OCI-LY1 (cell line): ENCODE results near the gene CCDC110.

Experiments
- H2AFZ ChIP-seq: fragments of 200-600 bp; sonication (generic), shearing (Covaris generic); 2 replicates; pipeline ENCODE4 v1.6.0; 2014; ENCODE audit warnings: antibody characterized with exemption, mild to moderate bottlenecking, low read length
- H3F3A ChIP-seq: fragments of 200-600 bp; sonication (generic), shearing (Covaris generic); 2 replicates; pipeline ENCODE4 v1.6.0; 2014; ENCODE audit warnings: mild to moderate bottlenecking, antibody characterized with exemption, low read length, moderate library complexity; ENCODE audit not compliant: insufficient read depth
- H3K27ac ChIP-seq: fragments of 200-600 bp; sonication (generic); 2 replicates; pipeline ENCODE4 v1.5.1; 2014; ENCODE audit warnings: low read length, mixed run types, mild to moderate bottlenecking, low read depth; ENCODE audit not compliant: poor library complexity, severe bottlenecking
- H3K27me3 ChIP-seq: fragments of 200-600 bp; sonication (generic); 2 replicates; pipeline ENCODE4 v1.6.0; 2014; ENCODE audit warnings: antibody characterized with exemption, mild to moderate bottlenecking, low read length, moderate library complexity; ENCODE audit not compliant: insufficient read depth
- H3K36me3 ChIP-seq: fragments of 200-600 bp; sonication (generic); 2 replicates; pipeline ENCODE4 v1.6.1; 2014; ENCODE audit warnings: mild to moderate bottlenecking, antibody characterized with exemption, low read length, moderate library complexity, mixed read lengths; ENCODE audit not compliant: insufficient read depth
- H3K4me1 ChIP-seq: fragments of 200-600 bp; sonication (generic); 2 replicates; pipeline ENCODE4 v1.5.1; 2014; ENCODE audit warnings: mild to moderate bottlenecking, low read length, moderate library complexity; ENCODE audit not compliant: insufficient read depth, severe bottlenecking
- H3K4me2 ChIP-seq: fragments of 200-600 bp; sonication (generic), shearing (Covaris generic); 2 replicates; pipeline ENCODE4 v1.6.1; 2014; ENCODE audit warnings: low read length
- H3K4me3 ChIP-seq: fragments of 200-600 bp; sonication (generic); 2 replicates; pipeline ENCODE4 v1.5.1; 2014; ENCODE audit warnings: low read length, low read depth, mild to moderate bottlenecking, mixed read lengths; ENCODE audit not compliant: poor library complexity, severe bottlenecking
- H3K79me2 ChIP-seq: fragments of 200-600 bp; shearing (Covaris generic); 2 replicates; pipeline ENCODE4 v1.6.1; 2016; ENCODE audit warnings: mixed run types, low read length, mixed read lengths; ENCODE audit not compliant: insufficient read depth
- H3K9ac ChIP-seq: fragments of 200-600 bp; sonication (generic), shearing (Covaris generic); 2 replicates; pipeline ENCODE4 v1.6.1; 2014; ENCODE audit warnings: mild to moderate bottlenecking, low read length, mixed read lengths
- H3K9me2 ChIP-seq: fragments of 200-600 bp; sonication (generic), shearing (Covaris generic); 2 replicates; pipeline ENCODE4 v1.6.1; 2014; ENCODE audit warnings: low read depth, mild to moderate bottlenecking, low read length, mixed read lengths
- H3K9me3 ChIP-seq: fragments of 200-600 bp; shearing (Covaris generic); 2 replicates; pipeline ENCODE4 v1.6.1; 2014; ENCODE audit warnings: low read length, mixed read lengths
- H4K20me1 ChIP-seq: fragments of 200-600 bp; sonication (generic), shearing (Covaris generic); 2 replicates; pipeline ENCODE4 v1.6.0; 2016; ENCODE audit warnings: mild to moderate bottlenecking, low read length; ENCODE audit not compliant: insufficient read depth
- CTCF ChIP-seq: fragments of 200-600 bp; sonication (generic), shearing (Covaris generic); IDR thresholded peaks from 2 replicates; pipeline ENCODE4 v1.5.1; 2017; ENCODE audit warnings: mild to moderate bottlenecking, antibody characterized with exemption, low read length, moderate library complexity, mixed read lengths
- EZH2 ChIP-seq: fragments of 200-600 bp; sonication (generic), shearing (Covaris generic); IDR thresholded peaks from 2 replicates; pipeline ENCODE4 v1.8.0; 2017; ENCODE audit warnings: borderline replicate concordance, mixed run types, mild to moderate bottlenecking, antibody characterized with exemption, low read length, moderate library complexity, mixed read lengths

Gene CCDC110

GRCh38 chr4:185481401-185481800 is 9.9 kb upstream of the CCDC110 start:
- no peaks in the 10 kb centered on the region for H3K9me3 ChIP-seq
- TF ChIP-seq EZH2 (no peak), CTCF (no peak)
- no peaks in the 10 kb centered on the region for H3K79me2 ChIP-seq
- H4K20me1 ChIP-seq, result no peaks in the 10 kb centered on the region
- no peak overlapping the region for H2AFZ ChIP-seq
- no peaks in the 10 kb centered on the region for H3K27me3 ChIP-seq
- no peaks in the 10 kb centered on the region for H3F3A ChIP-seq
- no peaks in the 10 kb centered on the region for H3K9me2 ChIP-seq
- H3K4me2 ChIP-seq, result no peak overlapping the region
- no peak overlapping the region for H3K4me3 ChIP-seq
- H3K36me3 ChIP-seq, result no peaks in the 10 kb centered on the region
- H3K27ac ChIP-seq, result no peak overlapping the region
- H3K4me1 ChIP-seq, result peaks cover 26% of the 10 kb centered on the region
- H3K9ac ChIP-seq, result no peak overlapping the region

DNA sequence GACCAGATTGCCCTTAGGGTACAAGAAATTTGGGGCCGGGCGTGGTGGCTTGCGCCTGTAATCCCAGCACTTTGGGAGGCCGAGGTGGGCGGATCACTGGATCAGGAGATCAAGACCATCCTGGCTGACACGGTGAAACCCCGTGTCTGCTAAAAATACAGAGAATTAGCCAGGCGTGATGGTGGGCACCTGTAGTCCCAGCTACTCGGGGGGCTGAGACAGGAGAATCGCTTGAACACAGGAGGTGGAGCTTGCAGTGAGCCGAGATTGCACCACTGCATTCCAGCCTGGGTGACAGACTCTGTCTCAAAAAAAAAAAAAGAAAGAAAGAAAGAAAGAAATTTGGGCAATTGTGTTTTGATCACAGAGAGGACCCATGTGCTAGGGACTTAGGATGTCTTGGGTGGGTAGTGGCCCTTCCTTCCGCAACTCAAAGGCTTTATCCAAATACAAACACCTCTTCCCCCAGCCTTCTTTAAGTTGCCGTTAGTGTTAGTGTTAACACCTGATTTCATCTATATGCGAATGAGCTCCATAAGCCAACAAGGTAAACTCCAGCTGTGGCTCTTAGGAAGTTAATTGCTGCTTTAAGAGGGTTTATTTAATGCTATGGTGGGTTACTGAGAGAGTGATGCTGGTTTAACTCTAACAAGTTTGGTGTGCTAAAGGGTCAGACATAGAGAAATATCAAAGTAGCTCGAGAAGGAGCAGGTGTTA is 8.6 kb upstream of the CCDC110 start:
- Histone ChIP-seq H3K27me3 (no peaks in the 10 kb centered on the region), H3K9me3 (no peaks in the 10 kb centered on the region), H3K4me1 (peaks cover 26% of the 10 kb centered on the region), H3K4me2 (peak overlapping the region; percentile 48), H3K4me3 (peak overlapping the region; percentile 54), H3K9me2 (no peaks in the 10 kb centered on the region), H3F3A (no peaks in the 10 kb centered on the region), H4K20me1 (no peaks in the 10 kb centered on the region), H3K36me3 (no peaks in the 10 kb centered on the region), H3K9ac (peak overlapping the region; percentile 41; the same call in 1 of the 2 replicates), H3K27ac (peak overlapping the region; percentile 48), H2AFZ (no peak overlapping the region), H3K79me2 (no peaks in the 10 kb centered on the region)
- TF ChIP-seq CTCF (no peak), EZH2 (no peak)

GRCh38 chr4:185479507-185479971 is 8.0 kb upstream of the CCDC110 start:
- peaks cover 26% of the 10 kb centered on the region for H3K4me1 ChIP-seq
- H3K36me3 ChIP-seq, result no peaks in the 10 kb centered on the region
- H3F3A ChIP-seq, result no peaks in the 10 kb centered on the region
- H3K79me2 ChIP-seq, result no peaks in the 10 kb centered on the region
- no peak overlapping the region for H3K9ac ChIP-seq
- no peaks in the 10 kb centered on the region for H3K27me3 ChIP-seq
- H3K9me2 ChIP-seq, result no peaks in the 10 kb centered on the region
- TF ChIP-seq CTCF (no peak), EZH2 (no peak)
- peak overlapping the region; percentile 48; the same call in 1 of the 2 replicates for H3K4me2 ChIP-seq
- H3K9me3 ChIP-seq, result no peaks in the 10 kb centered on the region
- H3K27ac ChIP-seq, result peak overlapping the region; percentile 48
- H3K4me3 ChIP-seq, result peak overlapping the region; percentile 54
- H4K20me1 ChIP-seq, result no peaks in the 10 kb centered on the region
- H2AFZ ChIP-seq, result no peak overlapping the region
